ENCODE measurements around the gene SH3GL1. TPM values are rescaled to one million over a fixed set of nuclear protein-coding genes. Genes with fewer than 3 reads are reported as not detected.

SH3GL1 gene
- total RNA-seq, 1 donor from 2014 or later = 65.6 TPM

GRCh38 chr19:4357095-4357797, 43.1 kb downstream of the SH3GL1 start:
- TF ChIP-seq CTCF (IDR thresholded peaks at IDR 0.05) (no peak), POLR2AphosphoS5 (IDR thresholded peaks at IDR 0.05; ENCODE audit: insufficient read depth in 1 of 2, low read depth in 1 of 2) (no peak), POLR2A (IDR thresholded peaks at IDR 0.05) (no peak)
- intact Hi-C loops (cut with DNase I) = no loop called here
- no peaks in the 10 kb centered on the region for H3K4me1 ChIP-seq
- no peak for DNase-seq (ENCODE audit: extremely low spot score in 2 of 2)
- H3K27ac ChIP-seq = no peak overlapping the region
- H3K4me3 ChIP-seq = no peak overlapping the region
- peaks cover 0 to 29% of the 10 kb centered on the region in 2 donors for H3K36me3 ChIP-seq
- H3K9me3 ChIP-seq = no peaks in the 10 kb centered on the region
- H3K27me3 ChIP-seq = no peaks in the 10 kb centered on the region

GRCh38 chr19:4354897-4355296, 45.5 kb downstream of the SH3GL1 start:
- DNase-seq (ENCODE audit: extremely low spot score in 2 of 2) = no peak
- Histone ChIP-seq H3K4me3 (no peak overlapping the region), H3K27ac (no peak overlapping the region), H3K9me3 (no peaks in the 10 kb centered on the region), H3K4me1 (no peaks in the 10 kb centered on the region), H3K36me3 (peaks cover 0 to 10% of the 10 kb centered on the region in 2 donors), H3K27me3 (no peaks in the 10 kb centered on the region)
- no peak for TF ChIP-seq CTCF (IDR thresholded peaks at IDR 0.05)
- no peak for TF ChIP-seq POLR2A (IDR thresholded peaks at IDR 0.05)
- no peak for TF ChIP-seq POLR2AphosphoS5 (IDR thresholded peaks at IDR 0.05; ENCODE audit: insufficient read depth in 1 of 2, low read depth in 1 of 2)
- intact Hi-C loops (cut with DNase I) = no loop called here

DNA sequence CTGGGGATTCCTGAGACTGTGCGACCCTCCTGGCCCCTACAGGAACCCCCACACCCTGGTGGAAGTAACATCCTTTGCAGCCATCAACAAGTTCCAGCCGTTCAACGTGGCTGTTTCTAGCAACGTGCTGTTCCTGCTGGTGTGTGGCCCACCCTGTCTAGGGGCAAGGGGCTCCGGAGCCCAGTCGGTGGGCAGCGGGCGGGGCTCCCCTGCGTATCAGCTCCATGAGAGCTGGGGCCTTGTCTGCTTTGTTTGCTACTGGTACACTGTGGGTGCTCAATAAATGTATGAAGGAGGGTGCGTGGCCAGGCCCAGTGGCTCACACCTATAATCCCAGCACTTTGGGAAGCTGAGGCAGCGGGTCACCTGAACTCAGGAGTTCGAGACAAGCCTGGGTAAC, 46.1 kb downstream of the SH3GL1 start:
- Histone ChIP-seq H3K36me3 (peaks cover 0 to 11% of the 10 kb centered on the region in 2 donors), H3K27me3 (no peaks in the 10 kb centered on the region), H3K9me3 (no peaks in the 10 kb centered on the region), H3K4me3 (no peak overlapping the region), H3K27ac (no peak overlapping the region), H3K4me1 (no peaks in the 10 kb centered on the region)
- no peak for TF ChIP-seq POLR2AphosphoS5 (IDR thresholded peaks at IDR 0.05; ENCODE audit: insufficient read depth in 1 of 2, low read depth in 1 of 2)
- no peak for TF ChIP-seq CTCF (IDR thresholded peaks at IDR 0.05)
- no peak for TF ChIP-seq POLR2A (IDR thresholded peaks at IDR 0.05)
- intact Hi-C loops (cut with DNase I) = no loop called here
- DNase-seq (ENCODE audit: extremely low spot score in 2 of 2) = no peak

DNA sequence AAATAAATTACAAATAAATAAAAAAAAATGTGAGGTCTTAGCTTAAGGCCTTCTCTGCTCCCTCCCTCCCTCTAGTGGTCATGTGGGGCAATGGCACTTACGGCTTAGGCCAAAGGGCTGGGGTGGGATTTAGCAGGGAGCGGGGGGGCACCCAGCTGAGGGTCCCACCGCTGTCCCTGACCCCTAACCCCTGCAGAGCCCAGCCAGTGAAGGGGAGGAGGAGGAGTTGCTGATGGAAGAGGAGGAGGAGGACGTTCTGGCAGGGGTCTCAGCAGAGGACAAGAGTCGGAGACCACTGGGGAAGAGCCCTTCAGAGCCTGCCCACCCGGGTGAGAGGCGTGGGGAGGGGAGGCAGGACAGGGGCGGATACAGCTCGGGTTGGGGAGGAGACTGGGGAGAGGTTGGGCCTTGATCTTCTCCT, 47.6 kb downstream of the SH3GL1 start:
- no peak overlapping the region for H3K4me3 ChIP-seq
- TF ChIP-seq POLR2AphosphoS5 (IDR thresholded peaks at IDR 0.05; ENCODE audit: insufficient read depth in 1 of 2, low read depth in 1 of 2) (no peak), POLR2A (IDR thresholded peaks at IDR 0.05) (no peak), CTCF (IDR thresholded peaks at IDR 0.05) (peak in 1 of 3 experiments; percentile 72)
- no peaks in the 10 kb centered on the region for H3K9me3 ChIP-seq
- H3K4me1 ChIP-seq = no peaks in the 10 kb centered on the region
- DNase-seq (ENCODE audit: extremely low spot score in 2 of 2) = no peak
- H3K27me3 ChIP-seq = no peaks in the 10 kb centered on the region
- intact Hi-C loops (cut with DNase I) = no loop called here
- H3K27ac ChIP-seq = no peak overlapping the region
- peaks cover 0 to 11% of the 10 kb centered on the region in 2 donors for H3K36me3 ChIP-seq

DNA sequence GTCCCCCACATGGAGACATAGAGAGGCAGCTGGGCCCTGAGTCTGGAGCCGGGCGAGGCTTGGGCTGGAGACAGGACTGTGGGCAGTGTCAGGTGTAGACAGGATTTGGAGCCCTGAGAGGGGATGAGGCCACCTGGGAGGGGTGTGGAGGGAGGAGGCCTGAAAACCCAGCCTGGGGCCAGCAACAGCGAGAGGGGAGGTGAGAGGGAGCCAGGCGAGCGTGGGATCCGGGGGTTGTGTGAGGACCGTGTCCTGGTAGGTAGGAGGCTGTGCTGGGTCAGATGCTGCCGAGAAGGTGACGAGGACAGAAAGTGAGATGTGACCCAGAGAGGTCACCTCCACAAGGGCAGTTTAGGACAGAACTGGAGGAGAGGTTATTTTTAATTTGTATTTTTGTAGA, 49.6 kb downstream of the SH3GL1 start:
- Histone ChIP-seq H3K4me1 (no peaks in the 10 kb centered on the region), H3K9me3 (no peaks in the 10 kb centered on the region), H3K27me3 (no peaks in the 10 kb centered on the region), H3K27ac (no peak overlapping the region), H3K4me3 (no peak overlapping the region), H3K36me3 (peaks cover 0 to 11% of the 10 kb centered on the region in 2 donors)
- DNase-seq (ENCODE audit: extremely low spot score in 2 of 2) = no peak
- TF ChIP-seq POLR2A (IDR thresholded peaks at IDR 0.05) (no peak), CTCF (IDR thresholded peaks at IDR 0.05) (no peak), POLR2AphosphoS5 (IDR thresholded peaks at IDR 0.05; ENCODE audit: insufficient read depth in 1 of 2, low read depth in 1 of 2) (no peak)
- intact Hi-C loops (cut with DNase I) = no loop called here
